SK-N-SH (cell line): ENCODE data around the gene HYCC1. TPM values are rescaled to one million over a fixed set of nuclear protein-coding genes. Genes with fewer than 3 reads are reported as not detected.

Source experiments
- CTCF ChIA-PET: fragments of 300-600, 350-600 bp; formaldehyde crosslinking; extraction: SDS; loops from one replicate; lab custom pipeline; 2021; lab: Yijun Ruan, JAX
- POLR2A ChIA-PET: fragments of 350-600 bp; sonication (Branson Sonifier 250); formaldehyde crosslinking; extraction: SDS; loops from one replicate; lab custom pipeline; 2020; ENCODE audit warnings: antibody characterized with exemption, inconsistent platforms; lab: Yijun Ruan, JAX
- DNase-seq: peaks from one replicate; pipeline ENCODE4 v3.0.0; 2012
- H2AFZ ChIP-seq: fragments of 200-600 bp; sonication (generic); 2 replicates; pipeline ENCODE4 v1.8.1; 2016; ENCODE audit warnings: antibody characterized with exemption, mild to moderate bottlenecking, low read depth
- H3F3A ChIP-seq: fragments of 200-600 bp; sonication (generic); replicated peaks from 2 replicates; pipeline ENCODE3; 2016; ENCODE audit warnings: antibody characterized with exemption, mild to moderate bottlenecking; ENCODE audit not compliant: insufficient read depth
- H3K27ac ChIP-seq, 2 experiments: fragments of 200-500 bp in 1 of 2; fragments of 200-600 bp in 1 of 2; sonication (Bioruptor generic) in 1 of 2; sonication (generic), shearing (Covaris generic) in 1 of 2; 2 replicates each; pipeline versions ENCODE4 v1.5.1 to v1.6.1; 2014 to 2016; ENCODE audit warnings: low read depth in 2 of 2, inconsistent platforms in 1 of 2, low read length in 1 of 2, mild to moderate bottlenecking in 1 of 2, mixed read lengths in 1 of 2
- H3K27me3 ChIP-seq: fragments of 200-600 bp; sonication (generic), shearing (Covaris generic); 2 replicates; pipeline ENCODE4 v1.6.1; 2016; ENCODE audit warnings: mixed run types; ENCODE audit not compliant: insufficient read depth
- H3K36me3 ChIP-seq, 2 experiments: fragments of 200-500 bp in 1 of 2; fragments of 200-600 bp in 1 of 2; sonication (Bioruptor generic) in 1 of 2; sonication (generic) in 1 of 2; replicated peaks in 1 of 2; 2 replicates each; pipeline versions ENCODE3 to v1.5.1; 2014 to 2016; ENCODE audit warnings: low read length in 1 of 2, mild to moderate bottlenecking in 1 of 2; ENCODE audit not compliant: insufficient read depth in 2 of 2, control insufficient read depth in 1 of 2
- H3K4me1 ChIP-seq, 2 experiments: fragments of 200-500 bp in 1 of 2; fragments of 200-600 bp in 1 of 2; sonication (Bioruptor generic) in 1 of 2; sonication (generic), shearing (Covaris generic) in 1 of 2; 2 replicates each; pipeline versions ENCODE4 v1.5.1 to v1.6.1; 2014 to 2016; ENCODE audit warnings: low read depth in 1 of 2, low read length in 1 of 2, mixed run types in 1 of 2; ENCODE audit not compliant: insufficient read depth in 2 of 2, control insufficient read depth in 1 of 2
- H3K4me2 ChIP-seq: fragments of 200-600 bp; sonication (generic), shearing (Covaris generic); 2 replicates; pipeline ENCODE4 v1.6.1; 2017; ENCODE audit warnings: mixed run types
- H3K4me3 ChIP-seq, 2 experiments: fragments of 200-500 bp in 1 of 2; fragments of 200-600 bp in 1 of 2; sonication (Bioruptor generic) in 1 of 2; sonication (generic), shearing (Covaris generic) in 1 of 2; 2 replicates each; pipeline versions ENCODE4 v1.5.1 to v1.8.1; 2014 to 2016; ENCODE audit warnings: low read depth in 2 of 2, inconsistent platforms in 1 of 2, low read length in 1 of 2, mild to moderate bottlenecking in 1 of 2, mixed read lengths in 1 of 2, moderate library complexity in 1 of 2
- H3K79me2 ChIP-seq: fragments of 200-600 bp; sonication (generic); 2 replicates; pipeline ENCODE4 v1.8.1; 2017; ENCODE audit warnings: mild to moderate bottlenecking; ENCODE audit not compliant: insufficient read depth
- H3K9ac ChIP-seq: fragments of 200-600 bp; sonication (generic); 2 replicates; pipeline ENCODE4 v1.6.1; 2017; ENCODE audit warnings: mixed run types
- H3K9me2 ChIP-seq: fragments of 200-600 bp; sonication (generic); 2 replicates; pipeline ENCODE4 v1.6.1; 2017; ENCODE audit warnings: mixed run types
- H3K9me3 ChIP-seq: fragments of 200-600 bp; sonication (generic); 2 replicates; pipeline ENCODE4 v1.6.1; 2017; ENCODE audit warnings: mixed run types, mild to moderate bottlenecking, moderate library complexity
- H4K20me1 ChIP-seq: fragments of 200-600 bp; sonication (generic); 2 replicates; pipeline ENCODE4 v1.6.1; 2017; ENCODE audit warnings: mild to moderate bottlenecking, mixed run types; ENCODE audit not compliant: insufficient read depth
- CHD2 ChIP-seq: fragments of 150-350 bp; IDR thresholded peaks from 2 replicates; pipeline ENCODE4 v1.6.1; 2018; ENCODE audit warnings: low read length; ENCODE audit not compliant: partially characterized antibody
- FOXJ3 ChIP-seq: sonication (generic); formaldehyde crosslinking; IDR thresholded peaks from 2 replicates; pipeline ENCODE4 v1.5.1; 2020; ENCODE audit warnings: mild to moderate bottlenecking, missing genetic modification reagents
- JUND ChIP-seq: IDR thresholded peaks from 2 replicates; pipeline ENCODE4 v1.4.0; 2012
- NRF1 ChIP-seq: IDR thresholded peaks from 2 replicates; pipeline ENCODE4 v1.6.1; 2012; ENCODE audit warnings: low read depth, mild to moderate bottlenecking, low read length
- RCOR1 ChIP-seq: fragments of 150-350 bp; IDR thresholded peaks from 2 replicates; pipeline ENCODE4 v1.6.1; 2017; ENCODE audit warnings: antibody characterized with exemption, low read length
- REST ChIP-seq: IDR thresholded peaks from 2 replicates; pipeline ENCODE4 v1.6.1; 2012; ENCODE audit warnings: mild to moderate bottlenecking, low read depth, low read length, moderate library complexity
- SIN3A ChIP-seq: IDR thresholded peaks from 2 replicates; pipeline ENCODE4 v1.6.1; 2012; ENCODE audit warnings: low read depth, mild to moderate bottlenecking, low read length, moderate library complexity, borderline replicate concordance
- ZBTB33 ChIP-seq: IDR thresholded peaks from 2 replicates; pipeline ENCODE4 v1.4.0; 2012; ENCODE audit warnings: low read depth, borderline replicate concordance
- polyA plus RNA-seq, 3 experiments: library from polyadenylated mRNA; depleted of rRNA; stranded (reverse); fragments of >200 nt; gene quantifications; 2 replicates each; pipeline ENCODE4 v1.2.3, GENCODE V29; 2012

Gene HYCC1
- polyA plus RNA-seq, 1 of the 3 experiments (the other 2 are of a cell fraction), result 5.3 TPM

DNA sequence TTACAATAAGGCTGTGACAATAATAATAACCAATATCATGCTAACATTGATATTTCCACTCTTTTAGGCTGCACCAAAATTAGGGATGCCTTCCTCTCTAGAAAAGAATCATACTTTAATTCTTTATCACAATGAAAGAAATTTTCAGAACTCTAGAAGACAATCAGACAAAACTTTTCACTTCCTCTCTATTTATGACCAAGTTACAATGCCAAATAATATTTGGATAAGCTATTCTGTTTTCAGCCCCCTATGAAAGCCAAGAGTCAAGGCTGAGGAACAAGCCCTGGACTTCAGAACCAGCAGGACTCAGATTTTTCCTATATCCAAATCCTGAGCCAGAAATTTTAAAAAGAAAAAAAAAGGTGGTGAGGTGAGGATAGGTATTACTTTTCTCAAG lies 4.6 kb downstream of the HYCC1 start:
- Histone ChIP-seq H3K27me3 (peaks cover 37% of the 10 kb centered on the region; the same call in 1 of the 2 replicates), H4K20me1 (no peaks in the 10 kb centered on the region), H3K4me1 (peaks cover 5 to 6% of the 10 kb centered on the region in 2 experiments; a peak in 2 of 4 replicates), H3K27ac (no peak overlapping the region), H2AFZ (no peak overlapping the region), H3K9me3 (no peaks in the 10 kb centered on the region), H3K9me2 (peaks cover 7% of the 10 kb centered on the region; the same call in 1 of the 2 replicates), H3F3A (no peaks in the 10 kb centered on the region), H3K4me2 (no peak overlapping the region), H3K36me3 (no peaks in the 10 kb centered on the region), H3K79me2 (no peaks in the 10 kb centered on the region), H3K4me3 (no peak overlapping the region), H3K9ac (no peak overlapping the region)
- TF ChIP-seq NRF1, result no peak
- TF ChIP-seq CHD2, result no peak
- no peak for TF ChIP-seq REST
- TF ChIP-seq ZBTB33, result no peak
- TF ChIP-seq SIN3A, result no peak
- no peak for TF ChIP-seq JUND
- ChIA-PET POLR2A (no interaction called here), CTCF (no interaction called here)
- DNase-seq, result no peak

DNA sequence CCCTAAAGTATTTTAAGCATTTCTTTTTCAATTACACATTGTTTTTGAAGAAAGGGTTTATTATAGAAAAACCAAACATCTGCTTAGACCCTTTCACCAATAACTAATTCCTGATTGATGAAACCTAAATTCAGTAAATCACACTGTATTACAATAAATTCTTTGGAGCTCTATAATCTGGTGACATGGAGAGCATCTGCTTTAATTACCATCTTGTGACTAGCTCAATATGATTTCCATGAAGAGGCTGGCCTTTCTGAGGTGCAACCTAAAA lies 9.7 kb downstream of the HYCC1 start:
- no peak overlapping the region for H3K4me3 ChIP-seq
- no peak for DNase-seq
- H2AFZ ChIP-seq, result no peak overlapping the region
- H3F3A ChIP-seq, result no peaks in the 10 kb centered on the region
- H3K27ac ChIP-seq, result no peak overlapping the region
- TF ChIP-seq RCOR1, result no peak
- no peak for TF ChIP-seq FOXJ3 (CRISPR knock-in tag)
- no peak overlapping the region for H3K4me2 ChIP-seq
- no peaks in the 10 kb centered on the region; a peak in 1 of 4 replicates for H3K4me1 ChIP-seq
- 0 out of 2 replicates have a peak, but pooled peaks cover 13% of the 10 kb centered on the region for H3K27me3 ChIP-seq
- peaks cover 7% of the 10 kb centered on the region; the same call in 1 of the 2 replicates for H3K9me2 ChIP-seq
- no peaks in the 10 kb centered on the region for H3K36me3 ChIP-seq
- CTCF ChIA-PET, result interaction anchor here (1.7 kb wide), 2 partner anchors 11 to 51 kb away, joined by 4 to 5 read pairs; no protein-coding TSS in a partner anchor
- H3K9ac ChIP-seq, result no peak overlapping the region
- H3K79me2 ChIP-seq, result no peaks in the 10 kb centered on the region; the same call in none of the 2 replicates
- POLR2A ChIA-PET, result no interaction called here
- H4K20me1 ChIP-seq, result no peaks in the 10 kb centered on the region
- no peaks in the 10 kb centered on the region for H3K9me3 ChIP-seq
